GM06990 (cell line): ENCODE measurements around the gene ARMC3.

Source experiments
- DNase-seq: peaks from one replicate; pipeline ENCODE4 v3.0.0-alpha.2; 2011; ENCODE audit not compliant: insufficient read length; ENCODE audit errors: extremely low read depth
- H3K27me3 ChIP-seq: replicated peaks from 2 replicates; pipeline ENCODE4 v1.6.0; 2011; ENCODE audit warnings: low read length; ENCODE audit not compliant: control insufficient read depth, insufficient read depth
- H3K36me3 ChIP-seq: 2 replicates; pipeline ENCODE4 v1.5.1; 2011; ENCODE audit warnings: low read length; ENCODE audit not compliant: control insufficient read depth, insufficient read depth
- H3K4me3 ChIP-seq: replicated peaks from 2 replicates; pipeline ENCODE4 v1.5.1; 2011; ENCODE audit warnings: low read depth, mild to moderate bottlenecking, control low read depth, low read length
- TF ChIP-seq, protein P1 (sequence below): IDR thresholded peaks from 2 replicates; pipeline ENCODE4 v1.5.1; 2011; ENCODE audit warnings: low read length, control low read depth, mild to moderate bottlenecking, inconsistent platforms; ENCODE audit not compliant: insufficient read depth, poor library complexity, severe bottlenecking

Gene ARMC3

DNA sequence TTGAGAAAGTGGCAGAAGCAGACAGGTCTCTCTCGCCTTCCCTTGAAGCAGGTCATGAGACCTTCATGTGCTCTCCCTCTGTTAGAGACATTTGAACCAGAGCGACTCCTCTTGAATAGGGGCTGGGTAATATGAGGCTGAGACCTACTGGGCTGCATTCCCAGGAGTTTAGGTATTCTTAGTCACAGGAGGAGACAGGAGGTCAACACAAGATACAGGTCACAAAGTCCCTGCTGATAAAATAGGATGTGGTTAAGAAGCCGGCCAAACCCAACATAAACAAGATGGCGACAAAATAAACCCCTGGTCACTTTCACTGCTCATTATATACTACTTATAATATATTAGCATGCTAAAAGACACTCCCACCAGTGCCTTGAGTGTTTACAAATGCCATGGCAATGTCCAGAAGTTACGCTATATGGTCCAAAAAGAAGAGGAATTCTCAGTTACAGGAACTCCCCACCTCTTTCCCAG, 124.0 kb downstream of the ARMC3 start:
- Histone ChIP-seq H3K36me3 (no peaks in the 10 kb centered on the region), H3K4me3 (no peak overlapping the region), H3K27me3 (no peaks in the 10 kb centered on the region; the same call in none of the 2 replicates)
- DNase-seq = no peak
- TF ChIP-seq, protein P1, sequence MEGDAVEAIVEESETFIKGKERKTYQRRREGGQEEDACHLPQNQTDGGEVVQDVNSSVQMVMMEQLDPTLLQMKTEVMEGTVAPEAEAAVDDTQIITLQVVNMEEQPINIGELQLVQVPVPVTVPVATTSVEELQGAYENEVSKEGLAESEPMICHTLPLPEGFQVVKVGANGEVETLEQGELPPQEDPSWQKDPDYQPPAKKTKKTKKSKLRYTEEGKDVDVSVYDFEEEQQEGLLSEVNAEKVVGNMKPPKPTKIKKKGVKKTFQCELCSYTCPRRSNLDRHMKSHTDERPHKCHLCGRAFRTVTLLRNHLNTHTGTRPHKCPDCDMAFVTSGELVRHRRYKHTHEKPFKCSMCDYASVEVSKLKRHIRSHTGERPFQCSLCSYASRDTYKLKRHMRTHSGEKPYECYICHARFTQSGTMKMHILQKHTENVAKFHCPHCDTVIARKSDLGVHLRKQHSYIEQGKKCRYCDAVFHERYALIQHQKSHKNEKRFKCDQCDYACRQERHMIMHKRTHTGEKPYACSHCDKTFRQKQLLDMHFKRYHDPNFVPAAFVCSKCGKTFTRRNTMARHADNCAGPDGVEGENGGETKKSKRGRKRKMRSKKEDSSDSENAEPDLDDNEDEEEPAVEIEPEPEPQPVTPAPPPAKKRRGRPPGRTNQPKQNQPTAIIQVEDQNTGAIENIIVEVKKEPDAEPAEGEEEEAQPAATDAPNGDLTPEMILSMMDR = no peak

DNA sequence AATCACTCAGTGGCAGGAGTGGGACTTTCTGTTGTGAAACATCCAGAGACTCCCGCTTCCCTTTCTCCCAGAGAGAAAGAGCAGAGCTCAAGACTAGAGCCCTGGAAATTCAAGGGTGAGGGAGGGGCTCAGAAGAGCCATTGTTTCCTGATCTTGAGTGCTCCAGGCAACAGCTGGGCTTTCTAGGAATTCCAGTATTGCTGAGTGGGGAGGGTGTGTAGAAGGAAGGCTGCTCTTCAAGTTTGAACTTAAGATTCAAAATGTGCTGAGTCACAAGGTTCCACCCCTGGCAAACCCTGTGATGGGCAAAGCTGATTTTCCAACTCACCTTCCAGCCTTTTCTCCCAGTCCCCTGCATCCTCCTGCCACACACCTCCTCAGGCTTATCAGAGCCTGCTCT, 125.2 kb downstream of the ARMC3 start:
- H3K27me3 ChIP-seq = peaks cover 1% of the 10 kb centered on the region
- no peak for DNase-seq
- H3K36me3 ChIP-seq = no peaks in the 10 kb centered on the region
- H3K4me3 ChIP-seq = no peak overlapping the region
- TF ChIP-seq, protein P1 = no peak

DNA sequence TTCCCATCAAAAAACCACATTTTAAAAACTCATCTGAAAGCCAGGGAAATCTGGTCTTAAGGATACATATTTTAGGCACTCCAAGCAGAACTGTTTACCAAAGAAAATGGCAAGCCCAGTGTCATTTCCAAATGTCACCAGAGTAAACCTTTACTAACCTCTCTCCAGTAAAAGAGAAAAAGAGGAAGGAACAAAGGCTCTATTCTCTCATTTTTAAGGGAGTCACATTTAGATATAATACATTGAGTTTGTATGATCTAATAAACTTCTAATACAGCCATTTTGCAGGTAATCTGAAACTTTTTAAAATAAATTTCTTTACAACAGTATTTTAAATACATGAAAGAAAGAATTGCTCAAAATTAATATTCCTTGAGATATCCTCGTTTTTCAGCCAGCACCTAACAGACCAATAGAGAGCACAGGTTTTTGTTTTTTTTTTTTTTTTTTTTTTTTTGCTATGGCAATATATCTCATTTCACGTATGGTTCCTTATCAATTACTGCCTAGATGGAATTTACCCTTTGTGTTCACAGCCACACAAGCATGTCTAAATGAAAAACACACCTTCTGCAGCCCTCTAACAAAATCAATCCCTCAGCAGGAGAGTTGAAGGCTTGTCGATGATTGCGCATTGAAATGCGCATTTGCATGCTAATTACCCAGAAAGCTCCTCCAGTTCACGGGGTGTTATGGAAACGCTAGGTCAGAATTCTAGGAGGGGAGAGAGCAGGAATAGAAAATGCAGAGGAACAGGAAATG, 127.8 kb downstream of the ARMC3 start:
- peaks cover 1% of the 10 kb centered on the region; the same call in 1 of the 2 replicates for H3K27me3 ChIP-seq
- no peak for DNase-seq
- TF ChIP-seq, protein P1 = no peak
- no peak overlapping the region for H3K4me3 ChIP-seq
- H3K36me3 ChIP-seq = no peaks in the 10 kb centered on the region

DNA sequence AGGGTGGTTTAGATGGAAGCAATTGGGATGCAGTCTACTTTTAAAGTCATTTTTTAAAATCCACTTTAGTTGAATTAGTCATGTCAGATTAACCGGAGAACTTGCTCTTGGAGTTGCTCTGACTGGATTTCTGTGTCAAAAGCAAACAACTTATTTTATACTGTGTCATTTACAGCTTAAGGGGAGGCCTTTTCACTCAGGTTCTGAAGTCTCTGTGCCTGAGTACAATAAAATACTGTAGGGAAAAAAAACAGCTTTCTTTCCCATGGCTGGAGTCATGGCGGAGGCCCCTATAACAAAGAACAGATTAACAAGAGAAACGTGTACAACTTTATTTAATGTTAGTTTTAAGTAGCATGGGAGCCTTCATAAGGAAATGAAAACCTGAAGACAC, 128.3 kb downstream of the ARMC3 start:
- no peak for DNase-seq
- Histone ChIP-seq H3K4me3 (no peak overlapping the region), H3K27me3 (peaks cover 1% of the 10 kb centered on the region; the same call in 1 of the 2 replicates), H3K36me3 (no peaks in the 10 kb centered on the region)
- TF ChIP-seq, protein P1 = no peak

DNA sequence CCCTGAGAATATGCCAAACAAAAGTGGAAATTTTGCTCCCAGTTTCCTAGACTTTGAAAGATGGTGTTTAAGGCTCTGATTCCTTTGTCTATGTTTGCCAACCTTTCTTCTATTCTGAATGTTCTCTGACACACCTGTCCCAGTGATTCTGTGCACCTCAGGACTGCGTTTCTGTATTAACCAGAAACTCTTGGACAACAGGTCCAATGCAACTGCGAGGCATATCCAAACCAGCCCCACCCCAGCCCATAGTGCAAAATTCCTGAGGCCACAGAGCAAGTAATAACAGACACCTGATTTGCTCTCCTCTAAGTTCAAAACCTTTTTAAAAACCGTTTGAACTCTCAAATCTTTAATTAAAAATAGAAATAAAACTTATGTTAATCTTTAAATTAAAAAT, 130.5 kb downstream of the ARMC3 start:
- H3K27me3 ChIP-seq = peaks cover 1% of the 10 kb centered on the region; the same call in 1 of the 2 replicates
- no peaks in the 10 kb centered on the region for H3K36me3 ChIP-seq
- no peak for DNase-seq
- TF ChIP-seq, protein P1 = no peak
- H3K4me3 ChIP-seq = no peak overlapping the region

DNA sequence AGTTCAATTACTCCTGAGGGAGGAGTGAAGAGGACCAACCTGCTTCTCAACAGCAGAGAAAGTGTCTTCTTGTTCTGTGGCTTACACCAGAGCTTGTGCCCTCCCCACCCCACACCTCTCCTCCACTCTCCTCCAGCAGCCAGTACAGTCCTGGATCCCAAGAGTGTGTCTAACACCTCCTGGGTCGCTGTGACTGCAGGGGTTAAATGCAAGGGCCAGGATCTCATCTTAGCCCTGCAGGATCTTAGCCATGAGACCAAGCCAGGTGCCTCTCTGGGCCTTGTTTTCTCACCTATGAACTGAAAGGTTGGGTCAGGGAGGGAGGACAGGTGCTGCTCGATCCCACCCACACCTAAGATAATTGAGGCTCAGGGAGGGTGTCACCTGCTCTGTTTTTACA, 133.1 kb downstream of the ARMC3 start:
- DNase-seq = no peak
- no peaks in the 10 kb centered on the region for H3K36me3 ChIP-seq
- 0 out of 2 replicates have a peak, but pooled peaks cover 1% of the 10 kb centered on the region for H3K27me3 ChIP-seq
- no peak overlapping the region for H3K4me3 ChIP-seq
- TF ChIP-seq, protein P1 = no peak
